NT2/D1 (cell line): ENCODE measurements around the gene MINK1.

Experiments
- SUZ12 ChIP-seq: IDR thresholded peaks from 2 replicates; pipeline ENCODE4 v1.6.1; 2011; ENCODE audit not compliant: insufficient read length, insufficient read depth; ENCODE audit errors: extremely low read depth
- YY1 ChIP-seq: IDR thresholded peaks from 2 replicates; pipeline ENCODE4 v1.6.1; 2011; ENCODE audit not compliant: insufficient read length, insufficient read depth

DNA sequence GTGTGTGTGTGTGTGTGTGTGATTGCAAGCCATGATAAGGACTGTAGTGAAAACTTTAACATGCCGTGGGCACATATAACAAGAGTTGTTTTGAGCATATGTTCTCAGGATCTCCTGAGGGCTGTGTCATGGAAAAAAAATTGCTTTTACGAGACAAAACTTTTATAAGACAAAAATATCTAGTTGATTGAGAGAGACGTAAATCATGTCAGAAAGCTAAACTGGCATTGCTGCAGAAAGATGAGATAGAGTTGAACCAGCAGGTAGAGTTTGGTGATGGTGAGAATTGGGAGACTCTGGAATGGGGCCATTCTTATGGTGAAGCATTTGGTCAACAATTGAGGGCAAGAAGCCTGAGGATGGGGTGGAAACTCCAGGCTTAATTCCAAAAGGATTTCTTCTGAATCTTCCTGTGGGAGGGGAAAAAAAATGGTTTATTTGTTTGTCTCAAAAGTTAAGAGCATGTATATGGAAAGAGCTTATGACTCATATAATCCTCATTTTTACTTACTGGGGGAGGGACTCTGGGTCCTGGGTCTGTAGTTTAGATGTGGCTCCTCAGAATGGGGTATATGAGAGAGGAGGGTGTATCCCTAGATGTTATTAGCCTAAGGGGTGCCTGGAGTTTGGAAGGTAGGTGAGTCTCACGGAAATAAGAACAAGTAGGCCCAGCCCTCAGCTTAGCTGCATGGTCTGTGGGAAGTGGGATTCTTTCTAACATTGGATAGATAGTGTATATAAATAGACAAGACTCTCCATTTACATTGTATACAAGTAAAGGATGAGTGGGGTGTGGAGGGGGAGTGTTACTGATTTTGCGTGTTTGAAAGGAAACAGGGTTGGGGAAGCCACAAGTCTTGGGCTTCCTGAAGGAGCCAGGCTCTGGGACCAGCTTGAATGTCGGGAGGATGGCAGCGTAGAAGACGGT, 7.1 kb downstream of the MINK1 start:
- TF ChIP-seq SUZ12 (no peak), YY1 (no peak)
